Measurements from ENCODE around the gene DDX52. TPM values are rescaled to one million over a fixed set of nuclear protein-coding genes. Genes with fewer than 3 reads are reported as not detected.

Gene DDX52
- total and polyA plus RNA-seq, 2 of the 8 experiments (the other 6 are each of a cell fraction or from before 2014, with no cell fraction given) = 10.0 to 45.9 TPM

GRCh38 chr17:37671824-37672547, 28.7 kb upstream of the DDX52 start:
- Histone ChIP-seq H4K20me1 (replicated peaks in 1 of 2; ENCODE audit: control insufficient read depth in 1 of 2, insufficient read depth in 2 of 2, low read length in 2 of 2) (no peaks in the 10 kb centered on the region), H3K9me3 (ENCODE audit: insufficient read depth in 2 of 2, low read depth in 1 of 2, low read length in 1 of 2) (no peaks in the 10 kb centered on the region), H3K79me1 (ENCODE audit: low read depth, low read length) (no peaks in the 10 kb centered on the region), H2BK5ac (ENCODE audit: low read depth, low read length) (no peak overlapping the region), H2BK120ac (replicated peaks; ENCODE audit: low read depth, low read length) (no peak overlapping the region), H3K4ac (replicated peaks; ENCODE audit: insufficient read length, low read depth, low read length) (no peak overlapping the region), H3K4me1 (replicated peaks in 1 of 4; ENCODE audit: control insufficient read depth in 3 of 4, insufficient read depth in 4 of 4, low read length in 3 of 4) (no peaks in the 10 kb centered on the region; a peak in 1 of 7 replicates), H2BK12ac (ENCODE audit: low read depth, low read length) (no peak overlapping the region), H4K91ac (replicated peaks; ENCODE audit: insufficient read length, low read length) (no peak overlapping the region), H3K27me3 (replicated peaks in 1 of 4; ENCODE audit: control insufficient read depth in 3 of 4, extremely low read depth in 1 of 4, insufficient read depth in 3 of 4, low read length in 3 of 4) (no peaks in the 10 kb centered on the region; a peak in 1 of 7 replicates), H3K23ac (ENCODE audit: insufficient read length) (no peak overlapping the region), H3K9ac (replicated peaks in 1 of 4; ENCODE audit: extremely low read depth in 1 of 4, low read depth in 3 of 4, low read length in 3 of 4) (no peak overlapping the region), H3K18ac (ENCODE audit: extremely low read depth, low read length) (no peak overlapping the region), H4K8ac (ENCODE audit: extremely low read depth, insufficient read depth, low read length) (no peak overlapping the region), H3K4me3 (ENCODE audit: extremely low read depth in 1 of 4, insufficient read depth in 2 of 4, low read depth in 3 of 4, low read length in 4 of 4) (no peak overlapping the region), H3K56ac (replicated peaks; ENCODE audit: insufficient read length, low read depth, low read length) (no peak overlapping the region), H3K36me3 (ENCODE audit: control insufficient read depth in 2 of 4, insufficient read depth in 4 of 4, low read length in 3 of 4) (no peaks in the 10 kb centered on the region), H3K79me2 (ENCODE audit: control insufficient read depth in 1 of 2, insufficient read depth in 2 of 2, low read length in 2 of 2) (no peaks in the 10 kb centered on the region), H3K27ac (ENCODE audit: low read depth, low read length) (no peak overlapping the region), H3K4me2 (ENCODE audit: insufficient read depth in 1 of 2, low read depth in 2 of 2, low read length in 2 of 2) (no peak overlapping the region), H2BK15ac (ENCODE audit: low read length) (no peak overlapping the region), H3K14ac (ENCODE audit: insufficient read length) (no peak overlapping the region), H2BK20ac (ENCODE audit: low read length) (no peak overlapping the region), H3K23me2 (ENCODE audit: low read depth, low read length) (no peaks in the 10 kb centered on the region), H4K5ac (ENCODE audit: insufficient read length, low read depth, low read length) (no peak overlapping the region), H2AFZ (ENCODE audit: low read length) (no peak overlapping the region), H2AK5ac (ENCODE audit: low read depth, low read length) (no peak overlapping the region)
- DNase-seq (ENCODE audit: low read depth in 1 of 2, low spot score in 2 of 2) (no peak), FAIRE-seq (no peak)
- ChIA-PET POLR2A (ENCODE audit: partially characterized antibody) (interaction anchor here (0.5 to 1.3 kb wide), 3 partner anchors 13 to 52 kb away, joined by 3 to 4 read pairs (median 3); no protein-coding TSS in a partner anchor), CTCF (ENCODE audit: partially characterized antibody) (interaction anchor here (0.7 to 2.5 kb wide), 11 partner anchors 9 to 119 kb away, joined by 3 to 8 read pairs (median 3); no protein-coding TSS in a partner anchor)
- TF ChIP-seq CEBPB (IDR thresholded peaks at IDR 0.05; ENCODE audit: low read depth, low read length) (no peak), TBP (IDR thresholded peaks at IDR 0.05; ENCODE audit: low read depth, low read length) (no peak), SP1 (IDR thresholded peaks at IDR 0.05; ENCODE audit: low read depth, low read length) (no peak), PHF8 (conservative IDR thresholded peaks at IDR 0.05; ENCODE audit: low read depth, low read length) (no peak), CTCF (IDR thresholded peaks at IDR 0.05; ENCODE audit: control extremely low read depth in 1 of 3, insufficient read depth in 1 of 3, low read depth in 1 of 3, low read length in 3 of 3) (no peak), RXRA (IDR thresholded peaks at IDR 0.05; ENCODE audit: insufficient read depth, low read depth, low read length) (no peak), SAP30 (IDR thresholded peaks at IDR 0.05; ENCODE audit: insufficient read depth, insufficient replicate concordance, low read length) (no peak)
- 96% methylated on average over 2 of the region's 2 CpGs; no CpG with 5 or more reads in 1 of the 2 experiments for WGBS, 2 experiments (ENCODE audit: extremely low coverage in 1 of 2, insufficient coverage in 1 of 2, insufficient read length in 1 of 2, insufficient replicate concordance in 2 of 2, low coverage in 1 of 2, low lambda C conversion rate in 2 of 2, missing lambda C conversion rate in 1 of 2)

All from H1 (cell line).